DMS53 treated with DMSO at 0.1 percent for 48 hours (cell line): ENCODE results near the gene ONECUT3.

Experiments
- DNase-seq: peaks from one replicate; lab custom pipeline; 2025; ENCODE audit not compliant: unreplicated experiment; lab: John Stamatoyannopoulos, UW

Gene ONECUT3

GRCh38 chr19:1739960-1740629 lies 13.2 kb upstream of the ONECUT3 start:
- DNase-seq = no peak

GRCh38 chr19:1742989-1743696 lies 10.2 kb upstream of the ONECUT3 start:
- DNase-seq = no peak

DNA sequence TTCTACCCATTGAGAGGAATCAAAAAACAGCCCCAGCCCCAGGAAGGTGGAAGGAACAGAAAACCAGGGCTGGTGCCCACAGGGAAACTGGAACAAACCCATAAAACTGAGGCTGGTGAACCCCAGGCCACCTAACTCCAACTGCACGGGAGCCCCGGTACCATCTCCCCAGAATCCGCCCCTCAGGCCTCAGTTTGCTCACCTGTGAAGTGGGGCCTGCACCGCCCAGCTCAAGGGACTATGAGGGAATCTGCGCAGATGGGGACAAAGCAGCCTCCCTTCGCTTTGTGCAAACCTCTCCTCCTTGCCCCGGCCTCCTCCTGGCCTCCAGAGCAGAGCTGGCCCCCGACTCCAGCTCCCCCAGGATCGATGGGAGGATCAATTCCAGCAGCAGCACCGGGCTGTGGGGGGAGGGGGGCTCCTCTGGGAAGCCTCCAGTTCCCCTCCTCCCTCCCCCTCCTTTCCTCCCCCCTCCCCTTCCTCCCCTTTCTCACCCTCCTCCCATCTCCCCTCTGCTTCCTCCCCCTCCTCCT lies 9.1 kb upstream of the ONECUT3 start:
- no peak for DNase-seq

- no peak for DNase-seq
Observed at GRCh38 chr19:1744822-1745563, 8.3 kb upstream of the ONECUT3 start.

GRCh38 chr19:1745589-1746031 lies 7.7 kb upstream of the ONECUT3 start:
- DNase-seq = no peak

DNA sequence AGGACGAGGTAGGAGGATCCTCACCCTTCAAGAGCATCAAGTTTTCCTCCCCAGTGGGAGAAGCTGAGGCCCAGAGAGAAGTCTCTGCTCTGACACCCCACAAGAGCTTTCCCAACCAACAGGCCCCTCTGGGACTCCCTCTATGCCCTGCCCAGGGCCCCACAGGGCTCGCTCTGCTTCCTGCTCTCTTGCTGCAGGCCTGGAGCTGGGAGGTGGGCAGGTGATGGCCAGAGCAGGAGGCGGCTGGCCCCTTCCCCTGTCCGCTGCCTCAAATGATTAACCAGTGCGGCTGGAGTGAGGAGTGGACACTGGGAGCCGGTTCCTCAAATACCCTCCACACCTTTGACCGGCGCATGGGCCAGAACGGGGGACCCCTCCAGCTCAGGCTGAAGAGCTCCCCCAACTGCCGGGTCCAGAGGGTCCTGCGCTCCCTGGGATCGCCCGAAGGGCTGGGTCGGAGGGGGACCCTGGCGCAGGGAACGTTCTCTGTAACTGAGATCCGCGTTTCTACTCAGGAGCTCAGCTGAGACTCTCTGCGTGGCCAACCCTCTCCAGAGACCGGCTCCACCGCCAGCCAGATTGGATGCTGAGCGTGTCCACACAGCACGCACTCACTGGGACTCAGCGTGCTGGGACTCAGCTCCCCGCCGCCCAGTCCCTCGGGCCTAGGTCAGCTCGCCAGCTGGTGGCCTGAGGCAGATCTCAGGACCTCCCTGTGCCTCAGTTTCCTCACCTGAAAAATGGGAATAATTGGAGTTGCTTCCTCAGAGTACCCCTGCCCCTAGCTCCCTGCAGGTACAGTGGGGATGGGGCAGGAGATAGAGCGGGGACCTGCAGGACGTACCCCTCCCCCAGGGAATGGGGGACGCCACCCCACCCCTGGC lies 6.7 kb upstream of the ONECUT3 start:
- no peak for DNase-seq

DNA sequence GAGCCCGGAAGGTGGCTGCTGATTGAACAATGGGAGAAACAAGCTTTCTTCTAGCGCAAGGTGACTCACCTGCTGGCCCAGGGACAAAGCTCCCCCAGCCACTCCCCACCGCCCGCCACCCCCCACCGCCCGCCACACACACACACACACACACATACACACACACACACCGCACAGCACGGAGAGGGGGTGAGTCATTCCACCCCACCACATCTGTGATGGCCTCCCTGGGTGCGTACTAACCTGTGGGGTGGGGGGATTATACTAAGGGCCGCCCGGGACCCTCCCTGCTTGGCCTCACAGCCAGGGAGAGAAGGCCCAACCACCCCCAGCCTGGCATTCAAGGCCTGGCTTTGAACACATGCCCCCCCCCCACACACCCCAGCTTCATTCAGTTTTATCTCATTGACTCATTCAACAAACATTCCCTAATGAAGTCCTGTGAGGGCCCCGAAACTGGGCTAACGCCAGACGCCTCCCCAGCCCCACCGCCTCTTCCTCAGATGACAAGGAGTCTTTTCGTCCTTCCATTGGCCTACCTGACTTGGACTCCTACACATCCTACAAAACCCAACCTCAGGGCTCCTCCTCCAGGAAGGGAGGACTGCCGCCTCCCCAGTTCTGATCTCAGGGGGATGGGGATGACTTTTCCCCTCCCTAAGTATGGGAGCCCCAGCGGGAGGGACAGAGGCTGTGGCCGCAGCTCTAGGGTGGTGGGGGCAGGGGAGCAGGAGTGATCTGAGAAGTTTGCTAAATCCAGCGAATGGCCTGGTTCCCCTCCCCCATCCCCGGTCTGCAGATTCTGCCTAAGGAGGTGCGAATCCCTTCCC lies 5.8 kb upstream of the ONECUT3 start:
- DNase-seq = no peak

GRCh38 chr19:1748115-1748872 lies 5.0 kb upstream of the ONECUT3 start:
- DNase-seq = no peak

- DNase-seq = no peak
Observed at GRCh38 chr19:1748873-1749341, 4.4 kb upstream of the ONECUT3 start.

DNA sequence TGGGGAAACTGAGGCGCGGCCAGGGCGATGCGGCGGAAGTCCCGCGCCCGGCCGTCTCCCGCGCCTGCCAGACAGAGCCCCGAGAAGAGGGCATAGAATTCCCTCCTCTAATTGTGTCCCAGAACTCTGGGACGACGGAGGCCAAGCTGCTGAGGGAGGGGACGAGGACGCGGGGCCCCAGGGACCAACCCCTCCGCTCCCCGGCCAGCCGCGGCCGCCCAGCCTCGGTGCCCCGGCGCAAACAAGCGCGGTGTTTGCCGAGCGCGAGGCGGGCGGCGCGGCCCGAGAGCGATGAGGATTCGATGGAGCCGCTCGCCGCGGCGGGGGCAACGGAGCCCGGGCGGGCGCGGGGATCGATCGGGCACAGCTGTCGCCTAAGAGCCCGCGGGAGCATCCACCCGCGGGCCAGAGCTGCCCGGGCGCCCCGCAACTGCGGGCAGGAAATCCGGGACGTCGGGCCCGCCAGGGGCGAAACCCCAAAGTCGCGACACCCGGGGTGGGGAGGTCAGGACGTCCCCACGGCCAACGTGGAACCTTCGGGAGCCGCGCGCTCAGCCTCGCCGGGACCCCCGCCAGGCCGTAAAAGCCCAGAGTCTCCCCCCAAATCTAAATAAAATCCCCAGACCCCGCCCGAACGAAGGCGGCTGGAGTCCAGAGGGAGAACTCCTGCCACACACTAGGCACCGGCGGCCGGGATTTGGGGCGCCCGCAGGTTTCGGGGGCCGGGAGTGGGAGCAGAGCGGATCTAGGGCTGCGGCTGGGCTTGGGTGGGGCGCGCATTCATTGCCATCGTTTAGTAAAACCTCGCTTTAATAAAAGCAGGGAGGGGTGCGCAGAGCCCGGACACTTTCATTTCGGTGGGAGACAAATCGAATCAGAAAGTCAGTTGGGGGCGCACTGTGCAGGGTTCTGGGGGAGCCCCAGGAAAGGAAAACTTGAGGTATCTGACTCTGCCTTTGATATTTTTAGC lies 3.6 kb upstream of the ONECUT3 start:
- DNase-seq = no peak

DNA sequence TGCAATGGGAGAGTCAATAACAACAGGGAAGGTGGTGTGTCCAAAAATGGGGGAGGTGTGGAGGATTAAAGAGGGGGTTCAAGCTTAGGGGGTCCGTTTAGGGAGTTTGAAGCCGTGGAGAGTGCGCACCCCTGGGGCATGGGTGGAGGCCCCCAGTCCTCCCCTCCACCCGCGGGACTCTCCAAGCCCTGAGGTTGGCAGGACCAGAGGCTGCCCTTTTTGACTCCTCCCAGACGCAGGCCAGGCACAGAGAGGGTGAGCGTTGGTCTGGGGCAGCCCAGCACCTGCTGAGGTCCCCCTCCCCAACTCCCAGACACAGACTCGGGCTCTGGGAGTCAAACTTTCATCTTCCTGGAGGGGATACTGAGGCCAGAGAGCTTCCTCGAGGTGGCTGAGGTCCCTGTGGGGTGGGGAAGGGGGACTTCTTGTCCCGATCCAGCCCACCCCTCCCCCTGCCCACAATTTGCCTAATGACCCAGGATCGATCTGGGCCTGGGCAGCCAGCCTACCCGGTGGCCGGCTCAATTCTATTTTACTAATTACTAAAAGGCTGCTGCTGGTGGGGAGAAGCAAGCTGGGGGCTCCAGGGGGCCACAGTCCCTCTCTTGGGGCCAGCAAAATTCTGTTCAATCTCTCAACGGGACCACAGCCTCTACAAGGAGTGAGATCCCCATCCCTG lies 2.8 kb upstream of the ONECUT3 start:
- DNase-seq = no peak

DNA sequence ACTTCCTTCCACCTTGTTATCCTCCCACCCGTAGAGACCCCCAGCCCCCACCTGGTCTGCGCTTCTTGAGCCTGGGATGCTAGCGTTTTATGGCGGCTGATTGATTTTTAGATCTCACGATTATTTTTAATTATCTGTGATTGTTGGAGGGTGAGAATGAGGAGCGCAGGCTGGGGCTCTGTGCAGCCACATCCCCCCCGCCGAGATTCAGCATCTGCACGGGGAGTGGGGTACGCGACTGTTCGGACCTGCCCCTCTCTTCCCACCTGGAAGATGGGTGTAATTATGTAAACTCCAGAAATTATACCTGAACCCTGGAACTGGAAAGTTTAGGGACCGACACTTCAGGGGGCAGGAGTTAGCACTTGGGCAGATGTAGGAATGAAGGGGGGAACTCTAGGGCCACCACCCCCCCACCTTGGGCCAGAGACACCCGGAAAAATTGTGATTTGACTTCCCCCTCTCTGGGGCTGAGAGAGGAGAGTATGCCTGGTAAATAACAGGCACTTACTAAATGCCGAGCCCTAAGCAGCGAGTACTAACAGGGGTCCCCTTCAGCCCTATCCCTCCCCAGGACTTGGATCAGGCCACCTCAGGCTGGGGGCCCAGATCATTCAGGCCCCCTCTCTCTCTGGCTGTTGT lies 1.8 kb upstream of the ONECUT3 start:
- DNase-seq = no peak

DNA sequence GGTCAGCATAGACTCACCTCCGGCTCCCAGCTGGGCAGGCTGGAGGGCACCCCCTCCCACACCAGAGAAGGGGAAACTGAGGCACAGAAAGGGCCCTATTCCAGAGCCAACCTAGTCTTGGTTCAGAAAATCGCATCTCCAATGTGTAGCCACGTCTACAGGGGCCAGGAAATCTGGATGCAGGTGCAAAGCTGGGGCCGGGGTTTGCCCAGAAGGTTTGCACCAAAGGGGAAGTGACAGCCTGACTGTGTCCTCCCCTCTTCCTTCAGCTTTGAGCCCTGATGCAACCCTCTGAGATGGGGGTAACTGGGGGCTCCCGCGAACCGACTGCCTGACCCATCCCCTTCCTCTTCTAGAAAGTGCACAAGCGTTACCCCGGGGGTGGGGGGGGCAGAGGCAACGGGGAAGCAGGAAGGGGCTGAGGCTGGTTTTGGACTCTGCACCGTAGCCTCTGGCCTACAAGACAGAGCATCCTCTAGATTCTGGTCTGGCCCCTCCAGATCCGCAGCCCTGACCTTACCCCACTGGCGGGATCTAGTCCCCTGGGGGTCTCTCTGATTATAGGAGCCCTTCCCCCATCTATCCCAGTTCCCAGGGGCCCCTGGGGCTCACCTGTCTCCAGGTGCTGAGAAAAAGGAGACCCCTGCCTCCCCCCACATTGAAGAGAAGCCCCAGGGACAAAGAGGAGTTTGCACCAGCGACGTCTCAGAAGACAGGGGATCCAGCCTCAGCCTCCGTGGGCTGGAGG lies 1.1 kb upstream of the ONECUT3 start:
- DNase-seq = no peak

DNA sequence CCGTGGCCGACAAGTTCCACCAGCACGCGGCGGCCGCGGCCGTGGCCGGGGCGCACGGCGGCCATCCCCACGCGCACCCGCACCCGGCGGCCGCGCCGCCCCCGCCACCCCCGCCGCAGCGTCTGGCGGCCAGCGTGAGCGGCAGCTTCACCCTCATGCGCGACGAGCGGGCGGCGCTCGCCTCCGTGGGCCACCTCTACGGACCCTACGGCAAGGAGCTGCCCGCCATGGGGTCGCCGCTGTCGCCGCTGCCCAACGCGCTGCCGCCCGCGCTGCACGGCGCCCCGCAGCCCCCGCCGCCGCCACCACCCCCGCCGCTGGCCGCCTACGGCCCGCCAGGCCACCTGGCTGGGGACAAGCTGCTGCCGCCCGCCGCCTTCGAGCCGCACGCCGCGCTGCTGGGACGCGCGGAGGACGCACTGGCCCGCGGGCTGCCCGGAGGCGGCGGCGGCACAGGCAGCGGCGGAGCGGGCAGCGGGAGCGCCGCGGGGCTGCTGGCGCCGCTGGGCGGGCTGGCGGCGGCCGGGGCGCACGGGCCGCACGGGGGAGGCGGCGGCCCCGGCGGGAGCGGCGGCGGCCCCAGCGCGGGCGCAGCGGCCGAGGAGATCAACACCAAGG lies 821 bp downstream of the ONECUT3 start:
- DNase-seq = no peak

- no peak for DNase-seq
Observed at GRCh38 chr19:1754636-1755466, 1.5 kb downstream of the ONECUT3 start.
